Activated CD4-positive, alpha-beta T cell treated with anti-CD3 and anti-CD28 coated beads for 48 hours (primary cell): ENCODE results near the gene FAM76B.
"Not testable (repeated sequence)": the region's sequence is repeated elsewhere in the genome, so short reads cannot be mapped to it uniquely, and the experiment has no call there.

ENCODE experiments used
- DNase-seq: peaks from one replicate; pipeline ENCODE4 v3.0.0-alpha.2; 2020

The FAM76B gene

DNA sequence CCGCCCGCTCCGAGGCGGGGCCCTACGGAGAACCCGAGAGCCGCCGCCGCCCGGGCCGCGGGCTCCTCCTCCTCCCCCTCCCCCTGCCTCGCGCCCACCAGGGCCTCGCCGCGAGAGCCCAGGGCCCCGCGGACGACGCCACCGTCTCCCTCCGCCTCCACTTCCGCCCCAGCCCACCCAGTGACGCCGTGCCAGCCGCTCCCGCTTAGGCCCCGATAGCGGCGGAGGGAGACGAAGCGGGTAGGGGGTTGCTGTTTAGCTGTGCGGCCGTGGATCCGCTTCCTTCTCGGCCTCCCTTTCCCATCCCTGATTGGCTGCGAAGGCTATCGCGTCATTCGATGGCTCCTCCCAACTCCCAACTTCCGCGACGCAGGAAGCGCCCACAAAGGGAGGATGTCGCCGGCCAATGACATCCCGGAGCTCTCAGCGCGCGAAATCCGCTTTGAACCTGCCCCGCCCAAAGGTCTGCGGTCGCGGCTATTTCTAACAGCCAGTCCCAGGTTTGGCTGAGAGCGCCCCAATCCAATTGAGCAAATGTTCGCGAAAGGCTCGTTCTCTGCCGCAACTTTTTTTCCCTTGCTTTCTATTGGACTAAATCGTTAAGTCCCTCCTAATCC lies at the start of gene FAM76B:
Gene FAM76B, minus strand, starts transcription at position 277 of the 617 bp plus-strand sequence. CDS start 304 bp downstream, outside the sequence.
- DNase-seq: peak; percentile 97

DNA sequence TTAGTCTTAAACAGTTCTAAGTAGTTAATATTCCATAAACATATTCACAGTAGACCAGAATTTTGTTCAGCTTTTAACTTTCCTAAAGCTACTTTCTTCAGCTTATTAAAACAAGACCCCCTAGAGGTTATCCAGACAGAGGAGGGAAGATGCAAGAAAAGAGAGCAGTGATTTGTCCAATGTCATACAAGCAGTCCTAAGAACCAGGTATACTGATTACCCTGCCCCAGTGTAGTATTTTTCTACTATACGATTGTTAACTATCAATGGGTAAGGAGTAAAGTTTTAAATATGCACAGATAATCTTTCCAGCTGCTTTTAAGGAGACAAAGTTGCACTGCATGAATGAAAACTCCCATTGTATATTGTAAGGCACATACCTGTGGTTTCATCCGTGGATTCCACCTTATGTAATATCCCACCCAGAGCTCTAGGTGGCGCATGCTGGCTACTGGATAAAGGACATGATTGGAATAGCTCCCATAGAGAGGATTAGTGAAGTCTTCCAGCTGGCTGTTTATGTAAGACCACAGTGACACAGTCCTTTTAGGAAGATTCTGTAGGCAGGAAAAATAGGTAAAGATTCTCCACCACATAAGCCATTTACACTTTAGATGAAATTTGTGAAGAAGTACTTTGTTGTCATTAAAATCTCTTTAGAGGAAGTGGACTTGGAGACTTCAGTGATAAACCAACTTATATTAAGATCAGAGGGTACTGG lies 46.3 kb upstream of the FAM76B start:
- peak; percentile 66 for DNase-seq

DNA sequence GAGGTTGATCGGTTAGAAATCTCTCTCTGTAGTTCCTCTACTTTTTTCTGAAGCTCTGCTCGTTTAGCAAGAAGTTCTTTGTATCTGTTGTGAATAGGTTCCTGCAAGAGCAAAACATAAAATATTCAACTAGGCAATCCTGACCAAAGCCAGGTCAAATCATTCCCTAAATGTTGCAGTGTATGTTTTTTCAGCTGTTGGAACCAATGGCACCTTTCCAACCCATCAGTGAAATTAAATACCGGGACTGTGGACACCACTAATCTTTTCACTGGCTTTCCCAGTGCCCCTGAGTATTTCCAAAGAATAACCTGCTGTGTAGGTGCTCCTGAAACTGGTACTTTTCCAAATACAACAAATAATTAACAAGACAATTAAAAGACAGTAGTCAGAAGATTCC lies 45.8 kb upstream of the FAM76B start:
- no peak for DNase-seq

DNA sequence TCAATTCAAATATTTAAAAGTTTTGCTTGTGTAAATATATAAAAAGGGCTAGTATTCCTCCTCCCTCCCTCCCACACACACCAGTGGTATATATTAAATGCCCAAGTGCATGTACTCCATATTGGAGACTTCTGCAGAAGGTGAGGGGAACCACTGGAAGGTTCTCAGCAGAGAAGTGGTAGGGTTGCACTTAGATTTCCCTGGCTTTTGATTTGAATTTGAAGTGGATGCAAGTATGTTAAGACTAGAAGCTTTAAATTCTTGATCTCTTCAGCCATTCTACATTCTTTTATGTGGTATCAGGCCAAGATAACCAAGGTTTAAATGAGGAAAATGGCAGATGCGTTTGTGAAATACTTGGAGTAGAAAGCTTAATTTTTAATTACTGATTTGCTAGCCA lies 43.8 kb upstream of the FAM76B start:
- no peak for DNase-seq

DNA sequence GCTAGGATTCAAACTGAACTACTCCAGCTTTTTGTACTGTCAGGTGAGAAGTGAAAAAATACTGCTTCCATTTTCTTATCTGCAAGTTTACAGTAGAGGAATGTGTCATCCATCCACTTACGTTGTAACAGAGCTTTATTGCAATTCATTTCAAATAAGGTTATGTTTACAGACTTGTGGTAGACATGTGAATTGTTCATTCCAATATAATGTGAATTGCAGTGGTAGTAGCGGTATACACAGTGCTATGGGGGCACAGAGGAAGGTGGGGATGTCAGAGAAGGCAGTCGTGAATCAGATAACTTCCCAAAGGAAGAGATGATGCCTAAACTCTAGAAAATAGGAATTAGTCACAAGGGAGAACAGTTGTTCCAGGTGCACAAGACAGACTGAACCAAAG lies 43.2 kb upstream of the FAM76B start:
- no peak for DNase-seq

DNA sequence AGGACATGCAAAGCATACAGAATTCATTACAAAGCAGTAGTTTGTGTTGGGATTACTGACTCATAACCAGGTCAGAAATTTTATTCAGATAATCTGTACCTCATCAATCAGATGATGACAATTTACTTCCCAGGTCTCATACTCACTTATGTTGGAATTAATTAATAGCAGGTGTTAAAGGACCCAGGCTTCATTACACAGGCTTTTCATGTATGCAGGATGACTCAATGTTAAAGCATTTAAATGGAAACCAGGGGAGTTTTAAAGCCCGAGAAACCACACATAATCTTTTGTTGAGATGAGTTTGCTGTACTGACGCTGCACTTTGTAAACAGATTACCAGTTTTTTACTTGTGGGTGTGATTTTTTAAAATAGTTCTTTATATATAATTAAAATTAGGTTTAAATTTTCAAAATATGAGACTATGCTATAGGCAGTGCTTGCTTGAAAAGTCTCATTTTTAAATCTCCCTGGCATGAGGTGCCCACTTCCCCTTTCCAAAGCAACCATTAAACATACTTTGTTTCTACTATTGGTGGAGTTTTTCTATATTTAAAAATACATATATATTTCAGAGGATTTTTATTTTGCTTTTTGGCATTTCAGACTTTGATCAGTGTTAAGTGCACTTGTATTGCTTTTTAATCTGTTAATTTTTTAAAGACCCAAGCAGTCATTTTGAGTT lies 41.8 kb upstream of the FAM76B start:
- DNase-seq: no peak

DNA sequence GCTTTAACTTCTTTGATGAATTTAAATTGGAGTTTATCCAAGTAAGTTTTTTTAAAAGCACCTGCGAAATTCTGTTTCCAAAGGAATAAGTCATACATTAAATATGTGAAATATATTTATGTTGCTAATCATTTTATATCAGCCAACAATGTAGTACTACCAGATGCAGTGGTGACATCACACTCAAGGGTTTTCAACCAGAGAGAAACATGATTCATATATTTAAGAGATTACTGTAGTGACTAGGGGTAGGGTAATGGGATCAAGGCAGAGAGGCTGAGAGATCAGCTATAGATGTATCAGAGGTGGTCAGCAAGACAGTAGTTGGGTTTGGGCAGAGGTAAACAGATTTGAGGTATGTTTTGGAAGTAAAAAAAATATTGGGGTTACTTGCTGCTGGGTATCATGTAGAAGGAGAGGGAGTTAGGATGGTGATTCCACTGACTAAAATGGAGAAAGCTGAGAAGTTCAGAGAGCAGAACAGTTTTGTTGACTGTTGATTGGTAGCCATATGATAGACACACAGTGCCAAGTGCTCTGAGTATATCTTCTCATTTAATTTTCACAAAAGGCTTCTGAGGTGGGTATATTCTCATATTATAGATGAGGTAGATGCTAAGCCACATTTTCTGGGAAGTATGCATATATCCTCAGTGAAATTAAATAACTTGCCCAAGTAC lies 40.1 kb upstream of the FAM76B start:
- DNase-seq: no peak

DNA sequence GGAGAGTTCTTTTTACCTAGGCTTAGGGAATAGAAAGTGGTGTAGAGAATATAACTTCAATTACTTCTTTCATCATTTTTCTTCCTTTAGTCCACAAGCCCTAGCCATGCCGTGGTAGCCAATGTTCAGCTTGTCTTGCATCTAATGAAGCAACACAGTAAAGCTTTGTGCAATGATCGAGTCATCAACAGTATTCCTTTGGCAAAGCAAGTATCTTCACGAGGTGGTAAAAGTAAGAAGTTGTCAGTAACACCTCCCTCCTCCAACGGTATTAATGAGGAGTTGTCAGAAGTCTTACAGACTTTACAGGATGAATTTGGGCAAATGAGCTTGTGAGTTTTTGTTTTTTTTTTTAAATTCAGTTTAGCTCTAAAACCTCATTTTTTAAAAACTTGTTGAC lies 38.1 kb upstream of the FAM76B start:
- DNase-seq: no peak

DNA sequence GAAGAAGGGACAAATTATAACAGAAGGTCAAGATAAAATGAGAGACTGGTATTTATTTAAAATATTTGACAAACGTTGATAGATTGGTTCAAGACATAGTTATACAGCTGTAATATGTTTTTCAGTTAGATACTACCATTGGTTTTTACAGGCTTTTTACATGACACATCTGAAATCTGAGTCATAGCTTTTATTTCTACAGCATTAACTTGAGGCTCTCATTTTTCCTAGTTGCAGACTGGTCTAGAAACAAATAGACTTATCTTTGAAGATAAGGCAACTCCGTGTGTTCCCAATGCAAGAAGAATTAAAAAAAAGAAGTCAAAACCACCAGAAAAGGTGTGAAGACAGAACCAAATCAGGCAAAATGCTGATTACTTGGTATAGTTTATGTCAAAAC lies 32.1 kb upstream of the FAM76B start:
- DNase-seq: no peak

DNA sequence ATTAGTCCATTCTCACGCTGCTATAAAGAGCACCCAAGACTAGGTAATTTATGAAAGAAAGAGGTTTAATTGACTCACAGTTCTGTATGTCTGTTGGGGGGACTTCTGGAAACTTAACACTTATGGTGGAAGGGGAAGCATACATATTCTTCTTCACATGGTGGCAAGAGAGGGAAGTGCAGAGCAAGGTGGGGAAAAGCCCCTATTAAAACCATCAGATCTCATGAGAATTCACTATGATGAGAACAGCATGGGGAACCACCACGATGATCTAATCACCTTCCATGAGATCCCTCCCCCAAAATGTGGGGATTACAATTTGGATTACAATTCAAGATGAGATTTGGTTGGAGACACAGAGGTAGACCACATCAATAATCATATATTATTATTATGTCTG lies 26.5 kb upstream of the FAM76B start:
- DNase-seq: no peak

DNA sequence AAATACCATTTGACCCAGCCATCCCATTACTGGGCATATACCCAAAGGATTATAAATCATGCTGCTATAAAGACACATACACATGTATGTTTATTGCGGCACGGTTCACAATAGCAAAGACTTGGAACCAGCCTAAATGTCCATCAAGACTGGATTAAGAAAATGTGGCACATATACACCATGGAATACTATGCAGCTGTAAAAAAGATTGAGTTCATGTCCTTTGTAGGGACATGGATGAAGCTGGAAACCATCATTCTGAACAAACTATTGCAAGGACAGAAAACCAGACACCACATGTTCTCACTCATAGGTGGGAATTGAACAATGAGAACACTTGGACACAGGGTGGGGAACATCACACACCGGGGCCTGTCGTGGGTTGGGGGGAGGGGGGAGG lies 21.5 kb upstream of the FAM76B start:
- not testable (repeated sequence) for DNase-seq

DNA sequence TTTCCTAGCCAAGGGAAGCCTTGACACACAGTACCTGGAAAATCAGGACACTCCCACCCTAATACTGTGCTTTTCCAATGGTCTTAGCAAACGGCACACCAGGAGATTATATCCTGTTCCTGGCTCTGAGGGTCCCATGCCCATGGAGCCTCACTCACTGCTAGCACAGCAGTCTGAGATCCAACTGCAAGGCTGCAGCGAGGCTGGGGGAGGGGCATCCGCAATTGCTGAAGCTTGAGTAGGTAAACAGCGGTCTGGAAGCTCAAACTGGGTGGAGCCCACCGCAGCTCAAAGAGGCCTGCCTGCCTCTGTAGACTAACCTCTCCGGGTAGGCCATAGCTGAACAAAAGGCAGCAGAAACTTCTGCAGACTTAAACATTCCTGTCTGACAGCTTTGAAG lies 16.9 kb upstream of the FAM76B start:
- not testable (repeated sequence) for DNase-seq

DNA sequence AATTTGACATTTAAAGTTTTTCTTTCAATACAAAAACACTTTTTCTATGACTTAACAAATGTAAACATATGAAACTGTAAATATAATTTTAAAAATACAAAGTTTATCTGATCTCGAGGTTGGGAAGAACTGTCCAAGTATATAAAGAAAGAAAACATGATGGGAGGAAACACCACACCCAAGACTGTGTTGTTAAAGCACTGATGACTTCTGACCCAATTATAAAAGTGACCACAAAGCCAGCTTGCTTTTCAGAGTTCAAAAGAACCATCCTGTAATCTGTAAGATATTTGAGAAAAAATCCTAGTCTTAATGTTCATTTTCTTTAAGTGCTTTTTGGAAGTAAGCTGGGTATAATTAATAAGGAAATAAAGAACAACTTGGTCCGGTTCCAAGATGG lies 16.3 kb upstream of the FAM76B start:
- no peak for DNase-seq

DNA sequence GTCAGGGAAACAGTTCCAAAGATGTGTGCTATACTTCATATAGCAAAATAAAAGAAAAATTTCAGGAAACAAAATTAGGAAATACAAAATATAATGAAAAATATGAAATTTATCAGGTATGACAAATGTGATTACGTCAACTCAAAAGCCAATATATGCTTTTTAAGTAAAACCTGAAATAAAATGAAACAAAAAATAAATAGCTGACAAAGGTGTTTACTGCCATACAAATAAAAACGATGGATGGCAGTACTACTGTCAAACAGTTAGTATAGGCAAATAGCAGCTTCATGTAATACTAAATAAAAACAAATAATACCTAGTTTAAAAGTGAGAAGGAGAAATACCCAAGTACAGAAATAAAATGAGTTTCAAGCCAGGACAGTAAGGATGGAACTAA lies 14.4 kb upstream of the FAM76B start:
- no peak for DNase-seq

DNA sequence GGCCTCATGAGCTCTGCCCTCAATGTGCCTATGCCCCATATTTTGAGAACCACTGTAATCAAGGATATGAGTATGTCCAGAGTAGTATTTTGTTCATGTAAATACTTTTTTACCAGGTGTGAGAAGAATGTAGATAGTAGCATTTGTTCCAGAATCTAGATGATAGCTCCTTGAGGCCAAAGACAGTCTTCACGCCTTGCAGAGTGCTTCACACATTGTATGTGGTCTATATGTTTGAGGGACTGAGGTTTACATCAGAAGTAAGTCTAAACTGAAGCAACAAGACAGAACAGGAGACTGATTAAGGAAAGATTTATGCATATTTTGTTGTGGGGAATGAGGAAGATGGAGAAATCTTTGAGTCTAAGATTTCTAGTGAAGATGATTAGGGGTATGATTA lies 13.2 kb upstream of the FAM76B start:
- no peak for DNase-seq

DNA sequence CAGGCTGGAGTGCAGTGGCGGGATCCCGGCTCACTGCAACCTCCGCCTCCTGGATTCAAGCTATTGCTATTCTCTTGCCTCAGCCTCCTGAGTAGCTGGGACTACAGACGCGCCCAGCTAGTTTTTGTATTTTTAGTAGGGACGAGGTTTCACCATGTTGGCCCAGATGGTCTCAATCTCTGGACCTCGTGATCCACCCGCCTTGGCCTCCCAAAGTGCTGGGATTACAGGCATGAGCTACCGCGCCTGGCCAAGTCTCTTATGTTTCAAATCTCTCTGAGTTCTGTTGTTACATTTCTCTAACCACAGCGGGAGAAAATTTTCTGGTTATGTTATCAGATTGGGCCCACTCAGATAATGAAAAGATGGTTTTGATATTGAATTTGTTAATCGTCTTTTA lies 10.9 kb upstream of the FAM76B start:
- no peak for DNase-seq

DNA sequence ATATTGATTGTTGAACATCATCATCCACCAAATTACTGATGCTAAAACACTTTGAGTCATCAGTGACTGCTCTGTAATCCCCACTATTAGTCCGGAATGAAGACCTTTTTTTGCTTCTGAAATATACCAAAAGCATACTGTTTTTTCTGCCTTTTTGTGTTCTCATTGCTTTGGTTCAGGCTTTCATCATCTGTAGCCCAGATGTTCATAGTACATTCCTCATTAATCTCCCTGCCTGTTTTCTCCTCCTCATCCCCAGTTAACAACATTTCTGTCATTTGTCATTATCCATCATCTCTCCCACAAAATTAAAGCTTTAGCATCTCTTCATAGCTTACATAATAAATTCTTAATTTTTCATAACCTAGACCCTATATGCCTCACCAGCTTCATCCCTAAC lies 10.0 kb upstream of the FAM76B start:
- no peak for DNase-seq

DNA sequence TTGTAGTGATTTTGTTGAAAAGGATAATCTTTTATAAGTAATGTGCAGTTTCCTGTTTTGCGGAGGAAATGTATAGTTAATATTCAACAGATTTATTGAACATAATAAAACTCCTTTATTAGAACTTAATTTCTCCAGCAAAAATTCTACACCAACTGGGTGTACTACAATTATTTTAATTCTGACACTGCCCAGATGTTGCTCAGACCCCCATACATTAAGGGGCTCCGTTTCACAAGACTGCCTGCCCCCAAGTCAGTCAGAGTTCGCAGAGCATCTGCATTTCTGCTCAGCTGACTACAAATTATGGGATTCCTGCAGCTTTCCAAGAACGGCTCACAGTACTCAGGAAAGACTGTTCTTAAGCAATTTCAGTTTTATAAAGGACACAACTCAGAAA lies 6.9 kb upstream of the FAM76B start:
- DNase-seq: no peak

DNA sequence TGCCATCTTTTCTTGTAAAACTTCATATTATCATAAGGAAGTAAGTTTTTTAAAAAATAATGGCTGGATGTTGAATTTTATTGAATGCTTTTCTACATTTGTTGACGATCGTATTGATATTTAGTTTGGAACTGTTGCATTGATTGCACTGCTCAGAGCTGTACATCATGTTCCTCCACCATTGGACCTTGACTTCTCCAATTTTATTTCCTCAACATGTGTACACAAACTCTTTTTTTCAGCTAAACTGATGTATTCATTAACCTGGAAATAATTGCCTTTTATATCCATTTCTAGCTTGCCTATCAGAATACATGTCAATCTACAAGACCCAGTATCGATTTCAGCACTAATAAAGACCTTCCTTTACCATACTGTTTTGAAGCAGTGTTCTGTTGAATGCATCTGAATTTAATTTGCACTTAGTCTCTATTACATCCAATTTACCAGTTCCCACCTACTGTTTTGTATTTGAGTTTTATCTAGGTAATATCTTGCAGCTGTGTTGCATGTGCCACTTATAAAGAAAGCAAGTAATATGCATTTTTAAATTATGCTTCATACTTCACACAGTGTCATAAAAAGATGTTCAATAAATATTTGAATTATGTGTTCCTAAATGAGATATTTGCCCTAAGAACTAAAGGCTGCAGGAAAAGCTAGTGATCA lies 6.2 kb upstream of the FAM76B start:
- DNase-seq: no peak

DNA sequence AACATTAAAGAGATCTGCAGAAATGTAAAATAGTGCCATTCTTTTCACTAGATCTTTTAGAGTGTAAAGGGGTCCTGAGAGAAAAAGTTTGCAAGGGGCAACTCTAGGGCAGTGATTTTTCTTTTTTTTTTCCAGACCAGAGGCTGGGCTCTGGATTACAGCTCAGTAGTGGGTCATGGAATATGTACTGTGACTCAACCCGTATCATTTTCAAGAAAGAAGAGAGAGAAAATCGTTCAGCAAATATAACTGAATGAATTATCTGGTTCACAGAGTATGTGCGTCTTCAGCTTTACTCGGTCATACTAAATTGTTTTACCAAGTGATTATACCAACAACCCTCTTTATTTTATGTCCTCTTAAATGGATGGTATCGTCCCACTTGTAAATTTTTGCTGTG lies 4.5 kb upstream of the FAM76B start:
- no peak for DNase-seq

DNA sequence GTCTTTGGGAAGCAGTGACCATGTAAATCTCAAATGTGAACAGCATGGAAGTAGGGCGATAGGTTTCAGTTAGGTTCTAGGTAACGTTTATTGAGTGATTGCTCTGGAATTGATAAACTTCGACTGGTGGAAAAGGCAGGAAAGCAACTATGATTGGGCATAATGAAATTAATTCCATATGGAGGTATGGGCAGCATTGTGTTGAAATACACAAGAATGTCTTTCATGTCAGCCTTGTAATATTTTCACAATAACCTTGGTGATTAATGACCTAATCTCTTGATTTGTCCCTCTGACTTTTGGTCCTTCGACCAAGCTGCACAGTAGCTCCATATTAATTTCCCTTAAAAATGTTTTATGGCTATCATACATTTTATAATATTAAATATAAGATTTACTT lies 3.5 kb upstream of the FAM76B start:
- DNase-seq: no peak

DNA sequence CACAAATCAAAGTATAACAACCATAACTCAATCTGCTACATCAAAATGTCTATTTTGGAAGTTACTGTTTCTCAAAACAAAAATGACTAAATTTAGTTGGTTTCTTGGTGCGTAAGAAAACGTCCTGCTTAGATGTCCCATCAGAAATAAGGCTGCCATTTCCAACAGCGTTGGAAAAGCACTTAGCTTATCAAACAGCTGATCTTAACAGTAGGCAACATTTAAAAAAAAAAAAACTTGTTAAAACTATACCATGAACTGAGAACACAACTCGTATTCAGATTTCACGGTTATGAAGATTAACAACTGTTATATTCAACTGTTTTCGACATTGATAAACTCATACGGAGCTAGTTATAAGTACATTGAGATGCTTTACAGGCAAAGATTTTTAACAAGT lies 3.1 kb upstream of the FAM76B start:
- DNase-seq: no peak

DNA sequence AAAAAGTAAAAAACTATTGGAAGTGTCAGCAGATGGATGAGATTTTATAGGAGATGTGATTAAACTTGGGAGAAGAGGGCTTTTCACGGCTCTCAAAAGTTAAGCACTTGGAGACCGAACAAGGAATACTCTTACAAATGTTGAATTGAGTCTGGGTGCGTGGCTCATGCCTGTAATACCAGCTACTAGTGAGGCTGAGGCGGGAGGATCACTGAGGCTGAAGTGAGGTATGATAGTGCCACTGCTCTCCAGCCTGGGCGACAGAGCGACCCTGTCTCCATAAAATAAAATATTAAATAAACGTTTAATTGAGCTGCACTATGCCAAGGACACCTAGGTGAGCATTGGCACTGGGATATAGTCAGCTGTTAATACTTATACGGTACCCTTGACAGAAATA lies 2.6 kb upstream of the FAM76B start:
- DNase-seq: no peak
